PC-9 (cell line): ENCODE measurements around the gene LCN9. TPM values are rescaled to one million over a fixed set of nuclear protein-coding genes. Genes with fewer than 3 reads are reported as not detected.

Experiments
- BruUV-seq: library from RNA; stranded (reverse); fragments of 400-500 nt; replicated peaks from 2 replicates; lab custom pipeline; 2021; lab: Mats Ljungman, UMichigan
- CTCF ChIA-PET: fragments of 300-600 bp; sonication (Branson Sonifier 250); formaldehyde crosslinking; loops from one replicate; lab custom pipeline; 2022; ENCODE audit warnings: antibody characterized with exemption; lab: Charles Lee
- POLR2A ChIA-PET: fragments of 300-600 bp; sonication (Branson Sonifier 250); formaldehyde crosslinking; loops from one replicate; lab custom pipeline; 2022; ENCODE audit warnings: antibody characterized with exemption; ENCODE audit not compliant: unreplicated experiment; lab: Charles Lee
- DNase-seq, 2 experiments: peaks; one replicate each; pipeline versions ENCODE4 v3.0.0 to v3.0.0-alpha.2; 2015 to 2022; ENCODE audit warnings: mixed read lengths in 1 of 2
- H2AFZ ChIP-seq: fragments of 200-600 bp; sonication (generic); 2 replicates; pipeline ENCODE4 v1.8.1; 2017; ENCODE audit warnings: antibody characterized with exemption
- H3F3A ChIP-seq: fragments of 200-600 bp; sonication (generic); 2 replicates; pipeline ENCODE4 v1.8.1; 2017; ENCODE audit warnings: antibody characterized with exemption, mild to moderate bottlenecking, low read depth; ENCODE audit not compliant: insufficient read depth
- H3K27ac ChIP-seq: fragments of 200-600 bp; sonication (generic); 2 replicates; pipeline ENCODE4 v1.6.1; 2016; ENCODE audit warnings: mixed run types
- H3K27me3 ChIP-seq: fragments of 200-600 bp; sonication (generic); 2 replicates; pipeline ENCODE4 v1.6.1; 2016; ENCODE audit warnings: low read depth, mixed run types; ENCODE audit not compliant: insufficient read depth
- H3K36me3 ChIP-seq: fragments of 200-600 bp; sonication (generic); 2 replicates; pipeline ENCODE4 v1.6.1; 2016; ENCODE audit warnings: low read depth, mixed run types
- H3K4me1 ChIP-seq: fragments of 200-600 bp; sonication (generic); replicated peaks from 2 replicates; pipeline ENCODE4 v1.6.1; 2016; ENCODE audit warnings: mixed run types; ENCODE audit not compliant: insufficient read depth
- H3K4me2 ChIP-seq: fragments of 200-600 bp; sonication (generic); 2 replicates; pipeline ENCODE4 v1.6.1; 2017; ENCODE audit warnings: mixed run types
- H3K4me3 ChIP-seq: fragments of 200-600 bp; sonication (generic); 2 replicates; pipeline ENCODE4 v1.6.1; 2016; ENCODE audit warnings: mixed run types
- H3K79me2 ChIP-seq: fragments of 200-600 bp; sonication (generic); 2 replicates; pipeline ENCODE4 v1.6.1; 2017; ENCODE audit warnings: low read depth, mixed run types
- H3K9me2 ChIP-seq: fragments of 200-600 bp; sonication (generic); 2 replicates; pipeline ENCODE4 v1.8.1; 2017; ENCODE audit warnings: mild to moderate bottlenecking; ENCODE audit not compliant: insufficient read depth
- H3K9me3 ChIP-seq: fragments of 200-600 bp; sonication (generic); 2 replicates; pipeline ENCODE4 v1.8.1; 2016; ENCODE audit warnings: low read depth; ENCODE audit not compliant: insufficient read depth
- H4K20me1 ChIP-seq: fragments of 200-600 bp; sonication (generic); 2 replicates; pipeline ENCODE4 v1.8.1; 2017; ENCODE audit not compliant: insufficient read depth
- EZH2 ChIP-seq: fragments of 200-600 bp; sonication (generic); IDR thresholded peaks from 2 replicates; pipeline ENCODE4 v1.8.0; 2017; ENCODE audit warnings: antibody characterized with exemption, low read depth
- intact Hi-C: fragments of 100-400 bp; cut with micrococcal nuclease; formaldehyde crosslinking; loops from one replicate; pipeline ENCODE4 v1.10.0; 2022; ENCODE audit not compliant: unreplicated experiment
- total RNA-seq: library from RNA; stranded (reverse); gene quantifications from 2 replicates; pipeline ENCODE4 v1.2.3, GENCODE V29; 2021
- TF ChIP-seq, protein P1 (sequence below): fragments of 200-600 bp; sonication (generic); conservative IDR thresholded peaks from 2 replicates; pipeline ENCODE4 v1.6.1; 2017; ENCODE audit warnings: mixed run types, antibody characterized with exemption, mild to moderate bottlenecking, moderate library complexity

Gene LCN9
- total RNA-seq, 1 experiment from 2014 or later = not detected

DNA sequence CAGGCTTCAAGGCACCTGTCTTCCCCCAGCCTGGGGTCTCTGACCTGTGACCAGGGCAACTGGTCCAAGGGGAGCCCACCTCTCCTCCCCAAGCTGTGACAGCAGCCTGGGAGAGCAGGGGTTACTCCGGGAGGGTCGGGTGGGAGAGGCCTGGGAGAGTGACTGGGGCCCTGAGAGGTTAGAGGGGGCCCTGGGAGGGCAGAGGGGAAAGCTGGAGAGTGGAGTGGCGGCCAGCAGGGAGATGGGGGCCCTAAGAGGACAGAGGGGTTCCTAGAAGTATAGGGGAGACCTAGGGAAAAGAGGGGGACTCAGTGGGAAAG lies 302 bp downstream of the LCN9 start:
- Histone ChIP-seq H3K27ac (no peak overlapping the region), H3K9me2 (no peaks in the 10 kb centered on the region), H3K9me3 (no peaks in the 10 kb centered on the region), H4K20me1 (no peaks in the 10 kb centered on the region), H3K4me1 (no peaks in the 10 kb centered on the region), H2AFZ (no peak overlapping the region), H3K4me2 (no peak overlapping the region), H3K36me3 (no peaks in the 10 kb centered on the region), H3K4me3 (no peak overlapping the region), H3F3A (no peaks in the 10 kb centered on the region), H3K27me3 (peaks cover 92% of the 10 kb centered on the region), H3K79me2 (no peaks in the 10 kb centered on the region)
- intact Hi-C loops = no loop called here
- no TSS peak for BruUV-seq
- POLR2A ChIA-PET = no interaction called here
- no peak for DNase-seq
- CTCF ChIA-PET = no interaction called here
- TF ChIP-seq, protein P1, sequence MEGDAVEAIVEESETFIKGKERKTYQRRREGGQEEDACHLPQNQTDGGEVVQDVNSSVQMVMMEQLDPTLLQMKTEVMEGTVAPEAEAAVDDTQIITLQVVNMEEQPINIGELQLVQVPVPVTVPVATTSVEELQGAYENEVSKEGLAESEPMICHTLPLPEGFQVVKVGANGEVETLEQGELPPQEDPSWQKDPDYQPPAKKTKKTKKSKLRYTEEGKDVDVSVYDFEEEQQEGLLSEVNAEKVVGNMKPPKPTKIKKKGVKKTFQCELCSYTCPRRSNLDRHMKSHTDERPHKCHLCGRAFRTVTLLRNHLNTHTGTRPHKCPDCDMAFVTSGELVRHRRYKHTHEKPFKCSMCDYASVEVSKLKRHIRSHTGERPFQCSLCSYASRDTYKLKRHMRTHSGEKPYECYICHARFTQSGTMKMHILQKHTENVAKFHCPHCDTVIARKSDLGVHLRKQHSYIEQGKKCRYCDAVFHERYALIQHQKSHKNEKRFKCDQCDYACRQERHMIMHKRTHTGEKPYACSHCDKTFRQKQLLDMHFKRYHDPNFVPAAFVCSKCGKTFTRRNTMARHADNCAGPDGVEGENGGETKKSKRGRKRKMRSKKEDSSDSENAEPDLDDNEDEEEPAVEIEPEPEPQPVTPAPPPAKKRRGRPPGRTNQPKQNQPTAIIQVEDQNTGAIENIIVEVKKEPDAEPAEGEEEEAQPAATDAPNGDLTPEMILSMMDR = no peak
- no peak for TF ChIP-seq EZH2

DNA sequence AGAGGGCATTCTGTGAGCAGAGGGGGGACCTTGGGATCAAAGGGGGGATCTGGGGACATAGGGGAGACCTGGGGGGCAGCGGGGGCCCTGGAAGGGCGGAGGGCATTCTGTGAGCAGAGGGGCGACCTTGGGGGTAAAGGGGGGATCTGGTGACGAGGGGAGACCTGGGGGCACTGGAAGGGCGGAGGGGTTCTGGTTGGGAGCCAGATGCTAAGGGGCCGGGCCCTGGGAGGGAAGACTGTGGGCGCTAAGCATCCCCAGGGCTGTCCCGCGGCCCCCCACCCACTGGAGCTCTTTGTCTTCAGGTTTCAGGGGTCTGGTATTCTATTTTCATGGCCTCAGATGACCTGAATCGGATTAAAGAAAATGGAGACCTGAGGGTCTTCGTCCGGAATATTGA lies 748 bp downstream of the LCN9 start:
- Histone ChIP-seq H3K4me2 (no peak overlapping the region), H3K9me3 (no peaks in the 10 kb centered on the region), H3K27me3 (peaks cover 92% of the 10 kb centered on the region), H3K4me1 (no peaks in the 10 kb centered on the region), H3K4me3 (no peak overlapping the region), H3K27ac (no peak overlapping the region), H4K20me1 (no peaks in the 10 kb centered on the region), H3K36me3 (no peaks in the 10 kb centered on the region), H2AFZ (no peak overlapping the region), H3F3A (no peaks in the 10 kb centered on the region), H3K79me2 (no peaks in the 10 kb centered on the region), H3K9me2 (no peaks in the 10 kb centered on the region)
- no peak for DNase-seq
- ChIA-PET CTCF (no interaction called here), POLR2A (no interaction called here)
- intact Hi-C loops = no loop called here
- TF ChIP-seq EZH2 = no peak
- TF ChIP-seq, protein P1 = no peak
- no TSS peak for BruUV-seq

DNA sequence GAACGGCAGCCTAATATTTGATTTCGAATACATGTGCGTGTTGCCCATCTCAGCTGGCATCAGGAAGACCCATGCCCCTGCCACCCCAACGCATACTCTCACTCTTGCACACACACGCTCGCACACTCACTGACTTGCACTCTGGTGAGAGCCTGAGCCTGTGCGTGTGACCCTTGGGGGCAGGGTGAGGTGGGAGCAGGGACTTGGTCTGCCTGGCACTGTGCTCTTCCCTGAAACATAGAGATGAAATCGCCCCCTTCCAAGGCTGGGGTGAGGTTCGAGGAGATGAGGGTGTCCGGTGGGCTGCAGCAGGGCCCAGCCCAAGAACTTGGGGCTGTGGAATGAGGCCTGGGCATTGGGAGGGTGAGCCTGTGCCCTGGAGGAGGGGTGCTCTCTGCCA lies 1.2 kb downstream of the LCN9 start:
- no peaks in the 10 kb centered on the region for H3K9me3 ChIP-seq
- no peak overlapping the region for H3K4me2 ChIP-seq
- intact Hi-C loops = no loop called here
- no peaks in the 10 kb centered on the region for H3K4me1 ChIP-seq
- TF ChIP-seq, protein P1 = no peak
- TF ChIP-seq EZH2 = no peak
- H3K4me3 ChIP-seq = no peak overlapping the region
- ChIA-PET CTCF (no interaction called here), POLR2A (no interaction called here)
- H3K36me3 ChIP-seq = no peaks in the 10 kb centered on the region
- no TSS peak for BruUV-seq
- H2AFZ ChIP-seq = no peak overlapping the region
- DNase-seq = no peak
- no peaks in the 10 kb centered on the region for H3K9me2 ChIP-seq
- peaks cover 92% of the 10 kb centered on the region for H3K27me3 ChIP-seq
- H4K20me1 ChIP-seq = no peaks in the 10 kb centered on the region
- no peaks in the 10 kb centered on the region for H3K79me2 ChIP-seq
- H3K27ac ChIP-seq = no peak overlapping the region
- no peaks in the 10 kb centered on the region for H3F3A ChIP-seq
